GM12878 (cell line): ENCODE measurements around the gene HSF4. TPM values are rescaled to one million over a fixed set of nuclear protein-coding genes. Genes with fewer than 3 reads are reported as not detected.
A peak's percentile ranks its signal among the peaks of the same experiment; 100 is the strongest.

Experiments
- ATAC-seq: fragments of 200-7000 bp; cut with Tn5 transposase; 3 replicates; pipeline ENCODE4 v1.9.1; 2020; ENCODE audit warnings: mild to moderate bottlenecking, moderate library complexity
- BruUV-seq: library from RNA; stranded (reverse); fragments of 400-500 nt; replicated peaks from 2 replicates; lab custom pipeline; 2021; lab: Mats Ljungman, UMichigan
- CTCF ChIA-PET: fragments of 300-600 bp; sonication (Branson Sonifier 250); formaldehyde crosslinking; extraction: SDS; loops from one replicate; lab custom pipeline; 2021; ENCODE audit warnings: inconsistent platforms; lab: Yijun Ruan, JAX
- POLR2A ChIA-PET: fragments of 350-600 bp; formaldehyde crosslinking; extraction: SDS; loops from one replicate; lab custom pipeline; 2021; ENCODE audit warnings: inconsistent platforms; lab: Charles Lee
- RAD21 ChIA-PET: fragments of 300-600 bp; sonication (Branson Sonifier 250); formaldehyde crosslinking; loops from one replicate; lab custom pipeline; 2023; ENCODE audit warnings: antibody characterized with exemption; ENCODE audit not compliant: unreplicated experiment; lab: Charles Lee
- SMC1A ChIA-PET: fragments of 300-600 bp; sonication (Branson Sonifier 250); formaldehyde crosslinking; loops from one replicate; lab custom pipeline; 2023; ENCODE audit not compliant: unreplicated experiment, uncharacterized antibody; lab: Charles Lee
- DNase-seq: peaks from one replicate; pipeline ENCODE4 v3.0.0-alpha.2; 2011; ENCODE audit warnings: low read depth, low spot score
- FAIRE-seq: peaks from 3 replicates; lab custom pipeline; 2011; peaks lifted over from hg19 to GRCh38; lab: Jason Lieb, UNC
- H2AFZ ChIP-seq: 2 replicates; pipeline ENCODE4 v1.6.0; 2011; ENCODE audit warnings: low read depth, low read length, control low read depth; ENCODE audit not compliant: control insufficient read depth
- H3K27ac ChIP-seq: 2 replicates; pipeline ENCODE4 v1.5.1; 2011; ENCODE audit warnings: control low read depth; ENCODE audit not compliant: control insufficient read depth, insufficient read depth
- H3K27me3 ChIP-seq, 2 experiments: replicated peaks in 1 of 2; 2 replicates each; pipeline versions ENCODE4 v1.6.0 to v1.6.1; 2011; ENCODE audit warnings: low read length in 1 of 2; ENCODE audit not compliant: control insufficient read depth in 2 of 2, insufficient read depth in 2 of 2
- H3K36me3 ChIP-seq, 2 experiments: 2 replicates each; pipeline ENCODE4 v1.5.1; 2011; ENCODE audit warnings: low read length in 1 of 2; ENCODE audit not compliant: control insufficient read depth in 2 of 2, insufficient read depth in 2 of 2
- H3K4me1 ChIP-seq: 2 replicates; pipeline ENCODE4 v1.6.1; 2011; ENCODE audit warnings: mild to moderate bottlenecking, low read length, moderate library complexity, mixed read lengths; ENCODE audit not compliant: control insufficient read depth, insufficient read depth
- H3K4me2 ChIP-seq: 2 replicates; pipeline ENCODE4 v1.6.0; 2011; ENCODE audit warnings: control low read depth; ENCODE audit not compliant: control insufficient read depth, insufficient read depth
- H3K4me3 ChIP-seq: fragments of 200-600 bp; sonication (generic); 2 replicates; pipeline ENCODE4 v1.5.1; 2016
- H3K79me2 ChIP-seq: 2 replicates; pipeline ENCODE4 v1.6.0; 2011; ENCODE audit warnings: low read length; ENCODE audit not compliant: control insufficient read depth, insufficient read depth
- H3K9ac ChIP-seq: 2 replicates; pipeline ENCODE4 v1.8.0; 2011; ENCODE audit warnings: low read length, control low read depth, mixed read lengths; ENCODE audit not compliant: control insufficient read depth, insufficient read depth
- H3K9me3 ChIP-seq: replicated peaks from 3 replicates; pipeline ENCODE4 v1.5.1; 2011; ENCODE audit warnings: mild to moderate bottlenecking, low read length; ENCODE audit not compliant: control insufficient read depth, insufficient read depth
- H4K20me1 ChIP-seq: 2 replicates; pipeline ENCODE4 v1.6.0; 2011; ENCODE audit not compliant: control insufficient read depth, insufficient read depth
- CEBPB ChIP-seq, 2 experiments: fragments of 150-350 bp in 1 of 2; IDR thresholded peaks; 2 replicates each; pipeline ENCODE4 v1.6.1; 2012 to 2014; ENCODE audit warnings: low read depth in 2 of 2, low read length in 2 of 2, borderline replicate concordance in 1 of 2, inconsistent platforms in 1 of 2
- CREB1 ChIP-seq: IDR thresholded peaks from 2 replicates; pipeline ENCODE4 v1.6.1; 2012; ENCODE audit warnings: low read depth, mild to moderate bottlenecking, inconsistent platforms
- ETV6 ChIP-seq, 2 experiments: fragments of 450-650 bp in 1 of 2; IDR thresholded peaks in 1 of 2; conservative IDR thresholded peaks in 1 of 2; 2 replicates each; pipeline ENCODE4 v1.6.1; 2014; ENCODE audit warnings: antibody characterized with exemption in 1 of 2, borderline replicate concordance in 1 of 2, low read depth in 1 of 2, mild to moderate bottlenecking in 1 of 2, moderate library complexity in 1 of 2
- GABPA ChIP-seq: IDR thresholded peaks from 2 replicates; pipeline ENCODE4 v1.6.1; 2014; ENCODE audit warnings: antibody characterized with exemption, low read depth, mild to moderate bottlenecking, inconsistent platforms
- IKZF2 ChIP-seq, 2 experiments: fragments of 450-650 bp; IDR thresholded peaks; 2 replicates each; pipeline ENCODE4 v1.6.1; 2017; ENCODE audit warnings: mild to moderate bottlenecking in 2 of 2, moderate library complexity in 2 of 2
- POLR2AphosphoS5 ChIP-seq: IDR thresholded peaks from 2 replicates; pipeline ENCODE4 v1.6.1; 2011; ENCODE audit warnings: mild to moderate bottlenecking, low read length, inconsistent platforms
- WGBS: methylation state at CpG from one replicate; pipeline ENCODE4 v1.1.6; 2016; ENCODE audit warnings: low lambda C conversion rate; ENCODE audit not compliant: insufficient replicate concordance, insufficient coverage; ENCODE audit errors: missing lambda C conversion rate; 5-methylcytosine and 5-hydroxymethylcytosine counted together
- in situ Hi-C: fragments of 300-500 bp; cut with MboI; formaldehyde crosslinking; loops from 9 replicates; pipeline ENCODE4 v1.14.3; 2018; ENCODE audit warnings: mixed read lengths
- intact Hi-C: fragments of 100-400 bp; cut with micrococcal nuclease; formaldehyde crosslinking; loops from one replicate; pipeline ENCODE4 v1.14.2; 2022; ENCODE audit not compliant: unreplicated experiment
- polyA plus RNA-seq, 11 experiments: library from polyadenylated mRNA; depleted of rRNA in 4 of 11; unstranded in 6 of 11; stranded (reverse) in 5 of 11; fragments of >200 nt; fragmentation: Nextera tagmentation in 4 of 11; fragmentation: Illumina TruSeq in 1 of 11; extraction: Ambion mirVana in 4 of 11; extraction: Trizol in 1 of 11; gene quantifications; 1 replicate in 1 of 11; 2 replicates in 10 of 11; pipeline versions ENCODE4 v1.2.1 to v1.2.3, GENCODE V29; 2011 to 2016; ENCODE audit warnings: inconsistent platforms in 2 of 11, missing spikeins in 2 of 11, low read depth in 1 of 11
- total RNA-seq, 4 experiments: library from RNA; depleted of rRNA in 3 of 4; stranded (reverse); fragments of >200 nt in 3 of 4; fragmentation: Illumina TruSeq in 1 of 4; extraction: Trizol in 1 of 4; gene quantifications; 2 replicates each; pipeline versions ENCODE4 v1.2.1 to v1.2.3, GENCODE V29; 2013 to 2021
- TF ChIP-seq, protein P1 (sequence below): IDR thresholded peaks from 2 replicates; pipeline ENCODE4 v1.6.1; 2012; ENCODE audit warnings: mild to moderate bottlenecking, low read depth, low read length
- TF ChIP-seq, protein P2 (sequence below): fragments of 450-650 bp; IDR thresholded peaks from 2 replicates; pipeline ENCODE4 v1.6.1; 2017; ENCODE audit warnings: antibody characterized with exemption, mild to moderate bottlenecking, moderate library complexity

Gene HSF4
- total and polyA plus RNA-seq, 10 of the 15 experiments (the other 5 are each of a cell fraction or from before 2014, with no cell fraction given): 0.31 to 9.9 (median 2.6) TPM; not detected in 1

DNA sequence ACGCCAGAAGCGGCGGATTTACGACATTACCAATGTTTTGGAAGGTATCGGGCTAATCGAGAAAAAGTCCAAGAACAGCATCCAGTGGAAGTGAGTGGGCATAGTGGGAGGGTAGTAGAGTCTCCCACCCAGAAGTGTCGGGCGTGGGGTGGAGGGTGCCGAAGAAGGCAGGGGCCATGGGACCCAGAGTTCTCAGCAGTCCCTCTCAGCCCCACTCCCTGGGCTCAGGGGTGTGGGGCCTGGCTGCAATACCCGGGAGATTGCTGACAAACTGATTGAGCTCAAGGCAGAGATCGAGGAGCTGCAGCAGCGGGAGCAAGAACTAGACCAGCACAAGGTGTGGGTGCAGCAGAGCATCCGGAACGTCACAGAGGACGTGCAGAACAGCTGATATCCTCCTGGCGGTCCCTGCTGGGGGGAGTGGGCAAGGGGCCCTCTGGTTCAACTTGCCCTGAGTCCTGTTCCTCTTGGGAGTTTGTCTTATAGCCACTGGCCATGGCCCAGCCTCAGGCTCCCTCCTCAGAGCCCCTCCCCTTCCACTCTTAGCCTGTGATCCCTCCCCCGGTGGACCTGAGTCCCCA lies 28.3 kb downstream of the HSF4 start:
- no peak for DNase-seq
- ChIA-PET POLR2A (interaction anchor here (0.6 to 4.7 kb wide), 7 partner anchors 9 to 34 kb away, joined by 3 to 22 read pairs (median 3); partner anchors contain the start of gene TMEM208), SMC1A (interaction anchor here (0.8 to 2.1 kb wide), 4 partner anchors 52 to 175 kb away, joined by 3 to 9 read pairs (median 3); partner anchors contain the start of gene PHAF1)

DNA sequence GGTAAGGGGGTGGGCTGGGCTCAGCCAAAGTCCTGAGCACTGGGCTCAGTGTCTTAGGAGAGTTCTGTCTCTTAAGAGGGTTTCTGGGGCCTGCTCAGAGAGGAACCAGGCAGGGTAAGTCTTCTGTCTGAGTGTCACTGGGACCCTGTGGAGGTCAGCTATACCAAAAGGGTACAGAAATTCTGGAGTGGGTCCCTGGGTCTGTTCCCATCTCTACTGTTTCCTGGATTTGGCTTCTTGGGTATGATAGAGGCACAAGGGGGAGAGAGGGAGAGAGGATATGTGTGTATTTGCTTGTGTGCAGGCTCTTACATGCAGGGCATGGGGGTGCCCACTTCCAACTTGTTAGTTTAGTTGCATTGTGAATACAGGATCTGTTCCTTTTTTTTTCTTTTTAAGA lies 29.0 kb downstream of the HSF4 start:
- in situ Hi-C loops (no loop called here), intact Hi-C loops (loop anchor here (2.0 kb wide), 1 partner anchor 53 kb away; the partner anchor contains the start of gene FHOD1)
- H3K79me2 ChIP-seq: peaks cover 23% of the 10 kb centered on the region
- peaks cover 14 to 30% of the 10 kb centered on the region in 2 experiments for H3K36me3 ChIP-seq
- H3K27ac ChIP-seq: peak overlapping the region; percentile 79; the same call in 1 of the 2 replicates
- no peak overlapping the region for H2AFZ ChIP-seq
- peak overlapping the region; percentile 99 for H3K4me3 ChIP-seq
- no peak for ATAC-seq
- no peaks in the 10 kb centered on the region for H3K27me3 ChIP-seq
- H4K20me1 ChIP-seq: peaks cover 7% of the 10 kb centered on the region
- H3K4me1 ChIP-seq: peaks cover 8% of the 10 kb centered on the region
- H3K9me3 ChIP-seq: no peaks in the 10 kb centered on the region
- no peak for FAIRE-seq
- peak overlapping the region; percentile 97 for H3K9ac ChIP-seq
- BruUV-seq: no TSS peak
- peak overlapping the region; percentile 95 for H3K4me2 ChIP-seq
- ChIA-PET POLR2A (interaction anchor here (0.6 to 4.7 kb wide), 7 partner anchors 9 to 156 kb away, joined by 3 to 22 read pairs (median 3); partner anchors contain the start of gene TMEM208), CTCF (interaction anchor here (0.8 to 1.8 kb wide), 6 partner anchors 19 to 239 kb away, joined by 3 to 11 read pairs (median 4); partner anchors contain the start of genes FBXL8, FHOD1, TMEM208 and TRADD), RAD21 (interaction anchor here (1.2 to 1.7 kb wide), 3 partner anchors 8 to 53 kb away, joined by 3 to 7 read pairs (median 6); partner anchors contain the start of genes FHOD1 and TMEM208), SMC1A (interaction anchor here (2.1 kb wide), 1 partner anchor 51 kb away, joined by 9 read pairs; no protein-coding TSS in a partner anchor)
- no peak for DNase-seq
- TF ChIP-seq, protein P1, sequence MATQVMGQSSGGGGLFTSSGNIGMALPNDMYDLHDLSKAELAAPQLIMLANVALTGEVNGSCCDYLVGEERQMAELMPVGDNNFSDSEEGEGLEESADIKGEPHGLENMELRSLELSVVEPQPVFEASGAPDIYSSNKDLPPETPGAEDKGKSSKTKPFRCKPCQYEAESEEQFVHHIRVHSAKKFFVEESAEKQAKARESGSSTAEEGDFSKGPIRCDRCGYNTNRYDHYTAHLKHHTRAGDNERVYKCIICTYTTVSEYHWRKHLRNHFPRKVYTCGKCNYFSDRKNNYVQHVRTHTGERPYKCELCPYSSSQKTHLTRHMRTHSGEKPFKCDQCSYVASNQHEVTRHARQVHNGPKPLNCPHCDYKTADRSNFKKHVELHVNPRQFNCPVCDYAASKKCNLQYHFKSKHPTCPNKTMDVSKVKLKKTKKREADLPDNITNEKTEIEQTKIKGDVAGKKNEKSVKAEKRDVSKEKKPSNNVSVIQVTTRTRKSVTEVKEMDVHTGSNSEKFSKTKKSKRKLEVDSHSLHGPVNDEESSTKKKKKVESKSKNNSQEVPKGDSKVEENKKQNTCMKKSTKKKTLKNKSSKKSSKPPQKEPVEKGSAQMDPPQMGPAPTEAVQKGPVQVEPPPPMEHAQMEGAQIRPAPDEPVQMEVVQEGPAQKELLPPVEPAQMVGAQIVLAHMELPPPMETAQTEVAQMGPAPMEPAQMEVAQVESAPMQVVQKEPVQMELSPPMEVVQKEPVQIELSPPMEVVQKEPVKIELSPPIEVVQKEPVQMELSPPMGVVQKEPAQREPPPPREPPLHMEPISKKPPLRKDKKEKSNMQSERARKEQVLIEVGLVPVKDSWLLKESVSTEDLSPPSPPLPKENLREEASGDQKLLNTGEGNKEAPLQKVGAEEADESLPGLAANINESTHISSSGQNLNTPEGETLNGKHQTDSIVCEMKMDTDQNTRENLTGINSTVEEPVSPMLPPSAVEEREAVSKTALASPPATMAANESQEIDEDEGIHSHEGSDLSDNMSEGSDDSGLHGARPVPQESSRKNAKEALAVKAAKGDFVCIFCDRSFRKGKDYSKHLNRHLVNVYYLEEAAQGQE: no peak
- TF ChIP-seq, protein P2, sequence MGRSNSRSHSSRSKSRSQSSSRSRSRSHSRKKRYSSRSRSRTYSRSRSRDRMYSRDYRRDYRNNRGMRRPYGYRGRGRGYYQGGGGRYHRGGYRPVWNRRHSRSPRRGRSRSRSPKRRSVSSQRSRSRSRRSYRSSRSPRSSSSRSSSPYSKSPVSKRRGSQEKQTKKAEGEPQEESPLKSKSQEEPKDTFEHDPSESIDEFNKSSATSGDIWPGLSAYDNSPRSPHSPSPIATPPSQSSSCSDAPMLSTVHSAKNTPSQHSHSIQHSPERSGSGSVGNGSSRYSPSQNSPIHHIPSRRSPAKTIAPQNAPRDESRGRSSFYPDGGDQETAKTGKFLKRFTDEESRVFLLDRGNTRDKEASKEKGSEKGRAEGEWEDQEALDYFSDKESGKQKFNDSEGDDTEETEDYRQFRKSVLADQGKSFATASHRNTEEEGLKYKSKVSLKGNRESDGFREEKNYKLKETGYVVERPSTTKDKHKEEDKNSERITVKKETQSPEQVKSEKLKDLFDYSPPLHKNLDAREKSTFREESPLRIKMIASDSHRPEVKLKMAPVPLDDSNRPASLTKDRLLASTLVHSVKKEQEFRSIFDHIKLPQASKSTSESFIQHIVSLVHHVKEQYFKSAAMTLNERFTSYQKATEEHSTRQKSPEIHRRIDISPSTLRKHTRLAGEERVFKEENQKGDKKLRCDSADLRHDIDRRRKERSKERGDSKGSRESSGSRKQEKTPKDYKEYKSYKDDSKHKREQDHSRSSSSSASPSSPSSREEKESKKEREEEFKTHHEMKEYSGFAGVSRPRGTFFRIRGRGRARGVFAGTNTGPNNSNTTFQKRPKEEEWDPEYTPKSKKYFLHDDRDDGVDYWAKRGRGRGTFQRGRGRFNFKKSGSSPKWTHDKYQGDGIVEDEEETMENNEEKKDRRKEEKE: no peak
- TF ChIP-seq CEBPB (IDR thresholded peaks at IDR 0.05; ENCODE audit: borderline replicate concordance in 1 of 2, low read depth in 2 of 2, low read length in 2 of 2) (no peak), ETV6 (conservative IDR thresholded peaks at IDR 0.05 in 1 of 2, IDR thresholded peaks at IDR 0.05 in 1 of 2; ENCODE audit: borderline replicate concordance in 1 of 2, low read depth in 1 of 2) (no peak)

More for the DNA sequence above, 28.3 kb downstream of the HSF4 start:
- Histone ChIP-seq H3K79me2 (peaks cover 23% of the 10 kb centered on the region), H3K9ac (peak overlapping the region; percentile 97), H3K4me2 (peak overlapping the region; percentile 95), H3K4me3 (peak overlapping the region; percentile 99), H3K27ac (peak overlapping the region; percentile 79), H3K9me3 (no peaks in the 10 kb centered on the region), H2AFZ (no peak overlapping the region), H3K4me1 (peaks cover 8% of the 10 kb centered on the region), H3K27me3 (no peaks in the 10 kb centered on the region), H4K20me1 (peaks cover 7% of the 10 kb centered on the region), H3K36me3 (peaks cover 14 to 26% of the 10 kb centered on the region in 2 experiments)
- TF ChIP-seq GABPA: no peak
- no peak for TF ChIP-seq IKZF2 (IDR thresholded peaks at IDR 0.05)
- 0 out of 2 replicates have a peak, but pooled peaks have one; percentile 44 for TF ChIP-seq POLR2AphosphoS5
- peak; percentile 35; the same call in 1 of the 2 replicates for TF ChIP-seq CREB1
- in situ Hi-C loops: no loop called here
- RAD21 ChIA-PET: interaction anchor here (0.8 to 1.7 kb wide), 6 partner anchors 9 to 54 kb away, joined by 3 to 7 read pairs (median 4); partner anchors contain the start of genes FHOD1, NOL3 and TMEM208
- FAIRE-seq (peak; percentile 18), ATAC-seq (peak; percentile 37)
- intact Hi-C loops: loop anchor here (2.0 kb wide), 1 partner anchor 54 kb away; the partner anchor contains the start of gene FHOD1
- no TSS peak for BruUV-seq
- CTCF ChIA-PET: interaction anchor here (0.6 to 1.8 kb wide), 9 partner anchors 18 to 239 kb away, joined by 3 to 11 read pairs (median 4); partner anchors contain the start of genes FBXL8, TMEM208 and TRADD
- WGBS: 2% methylated on average over 17 of the region's 17 CpGs
